CMK (cell line): ENCODE data around the gene RASEF.

ENCODE experiments used
- DNase-seq: peaks from one replicate; pipeline ENCODE4 v3.0.0-alpha.2; 2010; ENCODE audit warnings: low read depth

The RASEF gene

GRCh38 chr9:83056174-83056573 lies 6.8 kb downstream of the RASEF start:
- no peak for DNase-seq

- no peak for DNase-seq
Observed at GRCh38 chr9:83047839-83048775, 14.8 kb downstream of the RASEF start.

DNA sequence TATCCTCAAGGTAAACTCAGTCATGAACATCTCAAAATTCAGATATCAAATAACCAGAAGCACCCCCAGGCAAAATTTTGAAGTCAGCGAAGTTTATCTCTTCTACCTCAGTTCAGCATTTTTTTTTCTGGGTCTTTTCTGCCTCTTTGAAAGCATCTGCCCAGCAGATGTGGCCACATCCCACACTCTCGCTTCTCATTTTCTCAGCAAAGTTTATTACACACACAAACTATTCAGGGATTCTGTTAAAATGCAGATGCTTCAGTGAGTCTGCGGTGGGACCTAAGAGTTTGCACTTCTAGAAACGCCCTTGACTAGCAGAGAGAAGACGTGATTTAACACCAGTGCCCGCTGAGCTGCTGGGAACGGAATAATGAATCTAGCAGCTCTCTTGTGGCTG lies 19.3 kb downstream of the RASEF start:
- no peak for DNase-seq

DNA sequence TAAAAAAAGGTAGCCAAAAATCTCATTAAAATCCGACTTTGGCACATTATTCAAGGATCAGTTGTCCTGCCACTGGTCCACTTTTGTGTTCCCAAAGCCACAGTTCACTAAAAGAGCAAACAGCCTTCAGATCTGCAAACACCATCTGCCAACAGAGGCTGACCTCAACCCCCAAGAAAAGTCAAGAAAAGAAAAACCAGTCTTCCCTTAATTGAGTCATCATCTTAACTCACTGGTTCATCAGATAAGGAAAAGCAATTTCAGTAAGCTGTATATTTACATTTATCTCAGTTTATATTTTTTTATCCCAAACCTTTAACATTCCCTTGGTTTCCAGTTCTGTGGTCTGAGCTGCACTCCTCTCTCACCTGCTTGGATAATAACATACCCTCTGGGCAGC lies 21.2 kb downstream of the RASEF start:
- no peak for DNase-seq

- DNase-seq = no peak
Observed at GRCh38 chr9:83039303-83039702, 23.6 kb downstream of the RASEF start.

- no peak for DNase-seq
Observed at GRCh38 chr9:83036043-83036442, 26.9 kb downstream of the RASEF start.

GRCh38 chr9:83035143-83035542 lies 27.8 kb downstream of the RASEF start:
- DNase-seq = no peak

GRCh38 chr9:83034587-83034986 lies 28.4 kb downstream of the RASEF start:
- DNase-seq = no peak

DNA sequence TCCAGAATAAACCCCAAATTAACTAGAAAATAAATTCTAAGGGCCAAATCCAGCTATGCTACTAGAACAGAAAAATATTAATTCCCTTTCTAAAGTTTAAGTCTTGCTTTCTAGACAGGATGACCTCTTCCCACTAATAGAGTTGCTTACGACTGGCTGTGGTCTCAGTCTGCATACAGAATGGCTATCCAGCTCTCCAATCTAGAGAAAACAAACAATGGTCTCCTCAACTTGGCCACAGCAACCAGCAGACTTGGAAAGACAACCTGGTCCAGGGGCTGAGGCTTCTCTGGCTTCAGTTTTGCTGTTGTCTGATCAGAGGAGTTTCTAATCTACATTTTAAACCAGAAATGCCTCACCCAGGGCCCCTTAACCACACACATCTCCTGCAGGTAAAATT lies 28.9 kb downstream of the RASEF start:
- no peak for DNase-seq

DNA sequence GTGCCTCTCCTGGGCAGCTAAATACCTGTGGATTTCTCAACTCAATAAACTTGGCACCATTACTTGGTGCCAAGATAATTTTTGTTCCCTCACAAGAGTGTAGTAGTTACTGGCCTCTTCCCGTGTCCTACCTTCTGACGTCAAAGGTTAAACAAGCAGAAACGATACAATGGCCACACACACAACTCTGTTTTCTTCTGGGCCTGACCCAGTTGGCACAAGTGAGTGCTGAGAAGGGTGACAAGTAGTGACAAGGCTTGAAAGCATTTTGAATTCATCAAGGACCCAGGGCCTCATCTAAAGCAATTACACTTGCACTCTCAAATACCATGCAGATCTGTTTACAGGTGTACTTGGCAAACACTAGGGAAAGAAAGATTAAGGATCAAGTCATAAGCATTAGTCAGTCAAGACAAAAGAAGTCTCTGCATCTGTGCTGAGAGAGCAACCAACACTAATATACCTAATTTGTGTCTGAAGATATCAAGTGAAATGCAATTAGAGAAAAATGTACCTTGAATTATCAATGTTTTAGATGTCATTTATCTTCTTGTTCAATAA lies 30.8 kb downstream of the RASEF start:
- no peak for DNase-seq

- no peak for DNase-seq
Observed at GRCh38 chr9:83030391-83031107, 32.4 kb downstream of the RASEF start.

DNA sequence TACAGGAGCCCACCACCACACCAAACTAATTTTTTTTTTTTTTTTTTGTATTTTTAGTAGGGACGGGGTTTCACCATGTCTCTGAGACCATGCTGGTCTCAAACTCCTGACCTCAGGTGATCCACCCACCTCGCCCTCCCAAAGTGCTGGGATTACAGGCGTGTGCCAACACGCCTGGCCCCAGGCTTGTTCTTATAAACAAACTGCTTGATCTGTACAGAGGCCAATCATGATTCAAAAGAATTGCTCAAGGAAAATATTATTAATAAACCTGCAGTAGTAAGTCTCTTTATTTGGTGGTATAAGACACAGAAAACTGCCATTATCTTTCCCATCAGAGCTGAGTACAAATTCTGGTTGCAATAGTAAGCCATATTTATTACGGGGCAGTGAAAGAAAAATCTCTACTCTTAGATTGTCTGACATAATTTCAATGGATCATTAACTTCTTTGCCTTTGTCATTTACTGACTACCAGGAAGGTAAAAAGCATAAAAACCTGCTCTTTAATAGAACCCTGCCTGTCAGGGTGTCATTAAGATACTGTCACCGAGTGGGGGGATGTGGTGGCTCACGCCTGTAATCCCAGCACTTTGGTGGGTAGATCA lies 33.3 kb downstream of the RASEF start:
- DNase-seq = no peak

DNA sequence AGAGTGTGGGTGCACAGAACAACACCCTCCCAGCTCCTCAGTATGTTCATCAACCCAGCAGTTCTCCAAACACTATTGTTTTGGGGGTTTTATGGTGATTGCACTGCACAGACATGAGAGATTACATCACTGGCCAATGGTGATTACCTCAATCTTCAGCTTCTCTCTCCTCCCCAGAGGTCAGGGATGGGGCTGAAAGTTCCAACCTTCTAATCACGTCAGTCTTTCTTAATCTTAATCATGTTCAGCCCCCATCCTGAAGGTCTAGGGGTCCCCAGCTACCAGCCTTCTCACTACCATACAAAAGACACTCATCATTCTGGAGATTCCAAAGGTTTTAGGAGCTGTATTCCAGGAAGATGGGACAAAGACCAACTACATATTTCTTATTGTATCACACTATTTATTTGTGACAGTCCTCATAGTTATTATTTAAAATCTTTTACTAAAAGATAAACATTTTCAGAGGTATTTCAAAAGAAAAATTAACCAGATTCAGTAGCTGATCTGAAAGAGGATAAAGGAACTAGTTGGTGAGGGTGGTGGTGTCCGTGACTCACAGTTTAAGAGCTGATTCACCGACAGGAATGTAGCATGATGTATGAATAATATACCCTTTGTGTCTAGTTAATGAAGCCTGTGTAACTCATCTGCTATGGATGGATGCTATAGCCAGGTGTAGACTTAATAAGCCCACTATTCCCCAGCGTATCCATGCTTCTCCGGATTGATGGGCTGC lies 35.6 kb downstream of the RASEF start:
- DNase-seq = no peak

- DNase-seq = no peak
Observed at GRCh38 chr9:83024506-83025125, 38.3 kb downstream of the RASEF start.

DNA sequence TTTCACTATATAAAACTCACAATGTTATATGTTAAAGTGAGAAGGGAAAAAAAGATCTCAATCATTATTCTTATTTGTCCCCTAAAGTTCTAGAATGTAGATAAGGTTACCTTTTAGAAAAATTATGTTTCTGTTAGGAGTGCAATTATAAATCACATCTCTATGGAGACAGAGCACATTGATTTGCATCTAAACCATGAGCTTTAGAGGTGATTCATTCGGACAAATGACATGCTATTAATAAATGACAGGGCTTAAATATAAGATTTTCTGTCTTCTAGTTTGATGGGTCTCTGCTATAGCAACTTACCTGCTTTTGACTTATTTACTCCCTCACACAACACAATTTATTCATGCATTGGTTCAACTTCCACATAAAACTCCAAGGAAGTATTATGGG lies 39.8 kb downstream of the RASEF start:
- DNase-seq = no peak

- DNase-seq = no peak
Observed at GRCh38 chr9:83020864-83021263, 42.1 kb downstream of the RASEF start.

DNA sequence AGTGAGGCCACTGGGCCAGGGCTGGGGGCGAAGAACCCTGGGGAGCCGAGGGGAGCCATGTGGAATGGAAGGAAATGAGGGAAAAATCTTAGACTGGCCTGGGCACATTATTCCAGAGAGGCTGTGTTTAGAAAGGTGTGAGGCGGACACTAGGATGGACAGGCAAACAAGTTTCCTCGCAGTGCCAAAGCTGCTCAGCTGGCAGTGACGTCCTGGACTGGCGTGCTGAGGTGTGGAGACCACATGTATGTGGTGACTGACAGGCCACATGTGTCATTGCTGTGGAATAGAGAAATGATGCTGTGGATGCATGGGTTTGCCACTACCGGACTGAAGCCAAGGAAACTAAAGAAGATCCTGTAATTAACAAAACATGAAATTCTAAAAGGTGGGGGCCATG lies 42.6 kb downstream of the RASEF start:
- DNase-seq = no peak

DNA sequence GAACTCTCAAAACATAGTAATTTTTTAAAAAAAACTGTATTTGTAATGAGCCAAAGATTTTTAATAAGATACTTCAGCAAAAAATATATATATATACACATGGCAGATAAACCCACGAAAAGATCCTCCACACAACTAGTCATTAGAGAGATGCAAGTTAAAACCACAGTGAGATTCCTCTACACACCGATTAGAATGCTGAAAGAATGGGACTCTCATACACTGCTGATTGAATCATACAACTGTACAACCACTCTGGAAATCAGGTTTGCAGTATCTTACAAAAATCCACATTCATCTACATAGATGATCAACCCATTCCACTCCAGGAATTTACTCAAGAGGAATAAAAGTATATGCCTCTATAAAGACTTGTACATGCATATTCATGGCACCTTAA lies 43.7 kb downstream of the RASEF start:
- DNase-seq = no peak

- no peak for DNase-seq
Observed at GRCh38 chr9:83015897-83016296, 47.0 kb downstream of the RASEF start.

DNA sequence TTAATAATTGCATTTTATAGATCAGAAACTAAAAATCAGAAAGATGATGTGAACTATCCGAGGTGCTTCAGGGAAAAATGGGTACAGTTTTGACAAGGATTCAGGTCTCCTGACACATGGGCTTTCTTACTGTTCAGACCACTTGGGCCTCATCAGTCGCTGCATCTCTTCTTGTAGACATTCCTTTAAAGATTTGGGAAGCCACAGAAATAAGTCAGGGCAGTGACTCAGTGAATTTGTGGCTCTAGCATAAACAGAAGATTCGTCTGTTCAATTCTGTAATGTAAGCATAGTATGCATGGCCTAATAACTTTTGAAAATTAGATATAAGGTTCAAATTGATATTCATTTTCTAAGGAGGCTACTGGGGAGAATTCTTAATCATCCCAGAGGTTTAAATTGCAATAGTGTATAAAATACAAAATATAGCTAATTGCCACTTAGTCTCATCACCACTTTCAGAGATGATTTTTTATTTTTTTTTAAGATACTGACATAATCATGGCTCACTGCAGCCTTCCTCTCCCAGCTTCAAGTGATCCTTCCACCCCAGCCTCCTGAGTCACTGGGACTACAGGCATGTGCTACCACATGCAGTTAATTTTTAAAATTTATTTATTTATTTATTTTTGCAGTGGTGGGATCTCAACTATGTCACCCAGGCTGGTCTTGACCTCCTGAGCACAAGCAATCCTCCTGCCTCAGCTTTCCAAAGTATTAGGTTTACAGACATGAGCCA lies 48.9 kb downstream of the RASEF start:
- DNase-seq = no peak
